T-helper 1 cell (primary cell): Measurements from ENCODE around the gene THRB.

Experiments
- DNase-seq, 5 donors: peaks; one replicate each; pipeline ENCODE4 v3.0.0-alpha.2; 2012 to 2020
- total RNA-seq, 4 donors: gene quantifications; one replicate each; lab custom pipeline; 2026; lab: John Stamatoyannopoulos, UW

THRB gene
- 0 to 0.15 (median 0.06) reads per million in 4 donors for total RNA-seq

GRCh38 chr3:24494618-24495325, at the start of gene THRB:
Gene THRB, minus strand, starts transcription at chr3:24494850.
- no peak for DNase-seq

- no peak for DNase-seq
Observed at GRCh38 chr3:24541935-24542334, 47.3 kb upstream of the THRB start.

GRCh38 chr3:24540821-24541220, 46.2 kb upstream of the THRB start:
- no peak for DNase-seq

- no peak for DNase-seq
Observed at GRCh38 chr3:24539699-24540098, 45.0 kb upstream of the THRB start.

- no peak for DNase-seq
Observed at GRCh38 chr3:24538891-24539290, 44.2 kb upstream of the THRB start.

- DNase-seq: no peak
Observed at GRCh38 chr3:24533561-24534193, 39.0 kb upstream of the THRB start.

- DNase-seq: no peak
Observed at GRCh38 chr3:24530471-24530870, 35.8 kb upstream of the THRB start.

GRCh38 chr3:24529210-24529609, 34.6 kb upstream of the THRB start:
- DNase-seq: no peak

- DNase-seq: no peak
Observed at GRCh38 chr3:24526640-24527212, 32.1 kb upstream of the THRB start.

GRCh38 chr3:24525557-24525956, 30.9 kb upstream of the THRB start:
- no peak for DNase-seq

- DNase-seq: no peak
Observed at GRCh38 chr3:24525022-24525421, 30.4 kb upstream of the THRB start.

- no peak for DNase-seq
Observed at GRCh38 chr3:24523988-24524727, 29.5 kb upstream of the THRB start.

GRCh38 chr3:24523215-24523614, 28.6 kb upstream of the THRB start:
- DNase-seq: no peak

- no peak for DNase-seq
Observed at GRCh38 chr3:24522146-24522579, 27.5 kb upstream of the THRB start.

- no peak for DNase-seq
Observed at GRCh38 chr3:24521420-24522145, 26.9 kb upstream of the THRB start.

- no peak for DNase-seq
Observed at GRCh38 chr3:24520976-24521419, 26.3 kb upstream of the THRB start.

GRCh38 chr3:24520101-24520495, 25.4 kb upstream of the THRB start:
- DNase-seq: no peak

- DNase-seq: no peak
Observed at GRCh38 chr3:24519368-24520100, 24.9 kb upstream of the THRB start.

- DNase-seq: no peak
Observed at GRCh38 chr3:24518990-24519367, 24.3 kb upstream of the THRB start.

- no peak for DNase-seq
Observed at GRCh38 chr3:24514119-24514518, 19.5 kb upstream of the THRB start.

- DNase-seq: no peak
Observed at GRCh38 chr3:24513463-24513862, 18.8 kb upstream of the THRB start.
